ENCODE results near the gene RABAC1. TPM values are rescaled to one million over a fixed set of nuclear protein-coding genes. Genes with fewer than 3 reads are reported as not detected.

RABAC1 gene
- total RNA-seq, 1 experiment from 2014 or later = 66.3 TPM

- no peak for TF ChIP-seq RAD21 (IDR thresholded peaks at IDR 0.05; ENCODE audit: low read depth)
- TF ChIP-seq JUND (IDR thresholded peaks at IDR 0.05) = no peak
- TF ChIP-seq SIN3A (IDR thresholded peaks at IDR 0.05; ENCODE audit: low read depth) = no peak
- TF ChIP-seq ELF1 (IDR thresholded peaks at IDR 0.05; ENCODE audit: borderline replicate concordance, low read depth) = no peak
These were observed 31.5 kb downstream of the RABAC1 start (continued) for GRCh38 chr19:41927497-41928192.

DNA sequence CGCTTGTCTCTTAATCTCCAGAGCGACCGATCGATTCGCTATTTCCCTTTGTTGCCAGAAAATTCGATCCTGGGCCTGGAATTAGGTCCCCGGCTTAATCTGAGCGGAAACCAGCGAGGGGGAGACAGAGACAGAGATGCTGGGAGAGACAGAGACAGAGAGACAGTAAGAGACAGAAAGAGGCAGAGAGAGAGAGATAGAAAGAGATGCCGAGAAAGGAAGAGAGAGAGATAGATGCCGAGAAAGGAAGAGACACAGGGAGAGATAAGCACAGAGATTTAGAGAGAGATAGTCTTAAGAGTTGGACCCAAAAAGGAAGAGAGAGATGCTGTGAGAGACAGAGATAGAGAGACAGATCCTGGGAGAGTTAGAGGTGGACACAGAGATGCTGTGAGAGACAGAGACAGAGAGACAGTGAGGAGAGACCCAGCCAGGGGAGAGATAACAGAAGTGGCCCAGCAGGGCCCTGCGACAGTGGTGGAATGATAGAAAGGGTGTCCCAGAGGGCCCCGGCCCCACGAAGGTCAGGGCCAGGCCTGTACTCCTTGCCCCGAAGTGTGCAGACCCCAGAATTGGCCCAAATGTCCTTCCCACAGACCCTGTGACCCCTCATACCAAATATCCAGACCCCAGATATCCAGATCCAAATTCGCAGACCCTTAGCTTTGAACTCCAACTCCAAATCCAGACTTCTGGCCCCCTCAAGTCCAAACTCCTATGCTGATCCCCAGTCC lies 32.2 kb downstream of the RABAC1 start:
- H3K36me3 ChIP-seq (ENCODE audit: control insufficient read depth in 1 of 2, insufficient read depth in 2 of 2, low read length in 2 of 2) = no peaks in the 10 kb centered on the region
- H3K27me3 ChIP-seq (ENCODE audit: insufficient read depth, low read length) = no peaks in the 10 kb centered on the region
- H3K9ac ChIP-seq (ENCODE audit: low read length) = no peak overlapping the region
- no peak overlapping the region for H3K4me3 ChIP-seq (replicated peaks in 1 of 2; ENCODE audit: low read depth in 1 of 2, low read length in 2 of 2)
- no peak for DNase-seq (ENCODE audit: low read depth, low spot score)
- no peak overlapping the region for H2AFZ ChIP-seq (ENCODE audit: low read depth, low read length, poor library complexity, severe bottlenecking)
- no peaks in the 10 kb centered on the region for H3K79me2 ChIP-seq (ENCODE audit: insufficient read depth, low read length)
- RAD21 ChIA-PET (ENCODE audit: low non-redundant PET in 1 of 2, low total read pairs in 2 of 2, uncharacterized antibody in 2 of 2, unreplicated experiment in 2 of 2) = no interaction called here
- H3K9me3 ChIP-seq (ENCODE audit: control insufficient read depth in 1 of 2, insufficient read depth in 1 of 2, low read depth in 1 of 2, low read length in 2 of 2) = no peaks in the 10 kb centered on the region
- intact Hi-C loops (cut with micrococcal nuclease) = loop anchor here (5.0 kb wide), 1 partner anchor 45 kb away; the partner anchor contains the start of gene ARHGEF1
- BruUV-seq (replicated peaks) = no TSS peak
- H3K9me2 ChIP-seq (ENCODE audit: insufficient read depth) = no peaks in the 10 kb centered on the region
- no peak for ATAC-seq
- H3K4me2 ChIP-seq (ENCODE audit: low read length) = peak overlapping the region; percentile 96
- no peaks in the 10 kb centered on the region for H4K20me1 ChIP-seq (ENCODE audit: insufficient read depth)
- POLR2A ChIA-PET = no interaction called here
- peaks cover 17 to 28% of the 10 kb centered on the region in 2 experiments for H3K4me1 ChIP-seq (ENCODE audit: control insufficient read depth in 1 of 2, insufficient read depth in 2 of 2, low read length in 2 of 2)
- TF ChIP-seq RAD21 (IDR thresholded peaks at IDR 0.05; ENCODE audit: low read depth) (no peak), ELF1 (IDR thresholded peaks at IDR 0.05; ENCODE audit: borderline replicate concordance, low read depth) (no peak), JUND (IDR thresholded peaks at IDR 0.05) (no peak), POLR2AphosphoS5 (IDR thresholded peaks at IDR 0.05; ENCODE audit: low read depth, low read length) (no peak), YY1 (IDR thresholded peaks at IDR 0.05; ENCODE audit: extremely low read depth, insufficient replicate concordance, low read depth, low read length) (no peak), EGR1 (IDR thresholded peaks at IDR 0.05; ENCODE audit: low read depth) (no peak), EZH2 (IDR thresholded peaks at IDR 0.05) (no peak), MAX (IDR thresholded peaks at IDR 0.05) (no peak), SP1 (IDR thresholded peaks at IDR 0.05; ENCODE audit: low read depth) (no peak), CBX3 (IDR thresholded peaks at IDR 0.05; ENCODE audit: low read depth) (no peak), EZH2phosphoT487 (IDR thresholded peaks at IDR 0.05; ENCODE audit: borderline replicate concordance) (no peak), FOSL1 (IDR thresholded peaks at IDR 0.05; ENCODE audit: low read depth) (no peak), POLR2A (IDR thresholded peaks at IDR 0.05; ENCODE audit: borderline replicate concordance, extremely low read depth, insufficient read depth, insufficient read length) (no peak), ZNF274 (IDR thresholded peaks at IDR 0.05; ENCODE audit: low read depth, low read length) (no peak)
- TF ChIP-seq, protein P1, sequence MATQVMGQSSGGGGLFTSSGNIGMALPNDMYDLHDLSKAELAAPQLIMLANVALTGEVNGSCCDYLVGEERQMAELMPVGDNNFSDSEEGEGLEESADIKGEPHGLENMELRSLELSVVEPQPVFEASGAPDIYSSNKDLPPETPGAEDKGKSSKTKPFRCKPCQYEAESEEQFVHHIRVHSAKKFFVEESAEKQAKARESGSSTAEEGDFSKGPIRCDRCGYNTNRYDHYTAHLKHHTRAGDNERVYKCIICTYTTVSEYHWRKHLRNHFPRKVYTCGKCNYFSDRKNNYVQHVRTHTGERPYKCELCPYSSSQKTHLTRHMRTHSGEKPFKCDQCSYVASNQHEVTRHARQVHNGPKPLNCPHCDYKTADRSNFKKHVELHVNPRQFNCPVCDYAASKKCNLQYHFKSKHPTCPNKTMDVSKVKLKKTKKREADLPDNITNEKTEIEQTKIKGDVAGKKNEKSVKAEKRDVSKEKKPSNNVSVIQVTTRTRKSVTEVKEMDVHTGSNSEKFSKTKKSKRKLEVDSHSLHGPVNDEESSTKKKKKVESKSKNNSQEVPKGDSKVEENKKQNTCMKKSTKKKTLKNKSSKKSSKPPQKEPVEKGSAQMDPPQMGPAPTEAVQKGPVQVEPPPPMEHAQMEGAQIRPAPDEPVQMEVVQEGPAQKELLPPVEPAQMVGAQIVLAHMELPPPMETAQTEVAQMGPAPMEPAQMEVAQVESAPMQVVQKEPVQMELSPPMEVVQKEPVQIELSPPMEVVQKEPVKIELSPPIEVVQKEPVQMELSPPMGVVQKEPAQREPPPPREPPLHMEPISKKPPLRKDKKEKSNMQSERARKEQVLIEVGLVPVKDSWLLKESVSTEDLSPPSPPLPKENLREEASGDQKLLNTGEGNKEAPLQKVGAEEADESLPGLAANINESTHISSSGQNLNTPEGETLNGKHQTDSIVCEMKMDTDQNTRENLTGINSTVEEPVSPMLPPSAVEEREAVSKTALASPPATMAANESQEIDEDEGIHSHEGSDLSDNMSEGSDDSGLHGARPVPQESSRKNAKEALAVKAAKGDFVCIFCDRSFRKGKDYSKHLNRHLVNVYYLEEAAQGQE (IDR thresholded peaks at IDR 0.05; ENCODE audit: low read depth) = no peak
- TF ChIP-seq, protein P2, sequence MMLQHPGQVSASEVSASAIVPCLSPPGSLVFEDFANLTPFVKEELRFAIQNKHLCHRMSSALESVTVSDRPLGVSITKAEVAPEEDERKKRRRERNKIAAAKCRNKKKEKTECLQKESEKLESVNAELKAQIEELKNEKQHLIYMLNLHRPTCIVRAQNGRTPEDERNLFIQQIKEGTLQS (IDR thresholded peaks at IDR 0.05) = no peak
- no peak overlapping the region for H3K27ac ChIP-seq (ENCODE audit: low read depth, low read length)
- CTCF ChIA-PET = interaction anchor here (1.6 kb wide), 1 partner anchor 39 kb away, joined by 4 read pairs; no protein-coding TSS in a partner anchor

Data from HCT116 (cell line).